ENCODE results near the gene NRG2.

Gene NRG2

GRCh38 chr5:140042643-140043507, at the start of gene NRG2:
Gene NRG2 (minus strand): TSS chr5:140043299.
- peak in 1 of 2 experiments; percentile 19 for DNase-seq

- no peak for DNase-seq
These were observed 47.2 kb upstream of the NRG2 start for GRCh38 chr5:140090251-140090650.

- DNase-seq = no peak
These were observed 41.4 kb upstream of the NRG2 start for GRCh38 chr5:140084541-140084940.

GRCh38 chr5:140083650-140084049, 40.6 kb upstream of the NRG2 start:
- no peak for DNase-seq

GRCh38 chr5:140083120-140083519, 40.0 kb upstream of the NRG2 start:
- no peak for DNase-seq

GRCh38 chr5:140076788-140077187, 33.7 kb upstream of the NRG2 start:
- DNase-seq = no peak

- DNase-seq = no peak
These were observed 33.0 kb upstream of the NRG2 start for GRCh38 chr5:140076142-140076541.

GRCh38 chr5:140075371-140075770, 32.3 kb upstream of the NRG2 start:
- no peak for DNase-seq

- DNase-seq = no peak
These were observed 30.2 kb upstream of the NRG2 start for GRCh38 chr5:140073296-140073695.

- no peak for DNase-seq
These were observed 29.7 kb upstream of the NRG2 start for GRCh38 chr5:140072812-140073211.

GRCh38 chr5:140060816-140061215, 17.7 kb upstream of the NRG2 start:
- DNase-seq = no peak

- DNase-seq = no peak
These were observed 15.3 kb upstream of the NRG2 start for GRCh38 chr5:140058212-140058932.

- DNase-seq = no peak
These were observed 13.8 kb upstream of the NRG2 start for GRCh38 chr5:140056880-140057279.

GRCh38 chr5:140055152-140055551, 12.1 kb upstream of the NRG2 start:
- no peak for DNase-seq

- no peak for DNase-seq
These were observed 11.1 kb upstream of the NRG2 start for GRCh38 chr5:140054086-140054689.

- DNase-seq = no peak
These were observed 8.9 kb upstream of the NRG2 start for GRCh38 chr5:140051950-140052349.

- no peak for DNase-seq
These were observed 6.6 kb upstream of the NRG2 start for GRCh38 chr5:140049713-140050112.

- no peak for DNase-seq
These were observed 6.1 kb upstream of the NRG2 start for GRCh38 chr5:140049205-140049604.

GRCh38 chr5:140044041-140044440, 942 bp upstream of the NRG2 start:
- DNase-seq = no peak

GRCh38 chr5:140043508-140043872, 391 bp upstream of the NRG2 start:
- no peak for DNase-seq

GRCh38 chr5:140042393-140042642, 781 bp downstream of the NRG2 start:
- DNase-seq = no peak

GRCh38 chr5:140041492-140042392, 1.4 kb downstream of the NRG2 start:
- no peak for DNase-seq

GRCh38 chr5:140041099-140041491, 2.0 kb downstream of the NRG2 start:
- DNase-seq = no peak
